GM18858 (cell line): Measurements from ENCODE around the gene ARL5C.
"Not testable (repeated sequence)": the region's sequence is repeated elsewhere in the genome, so short reads cannot be mapped to it uniquely, and the experiment has no call there.

ENCODE experiments used
- ATAC-seq: cut with Tn5 transposase; IDR thresholded peaks from one replicate; pipeline ENCODE4 v1.9.1; 2021; ENCODE audit not compliant: unreplicated experiment

ARL5C gene

DNA sequence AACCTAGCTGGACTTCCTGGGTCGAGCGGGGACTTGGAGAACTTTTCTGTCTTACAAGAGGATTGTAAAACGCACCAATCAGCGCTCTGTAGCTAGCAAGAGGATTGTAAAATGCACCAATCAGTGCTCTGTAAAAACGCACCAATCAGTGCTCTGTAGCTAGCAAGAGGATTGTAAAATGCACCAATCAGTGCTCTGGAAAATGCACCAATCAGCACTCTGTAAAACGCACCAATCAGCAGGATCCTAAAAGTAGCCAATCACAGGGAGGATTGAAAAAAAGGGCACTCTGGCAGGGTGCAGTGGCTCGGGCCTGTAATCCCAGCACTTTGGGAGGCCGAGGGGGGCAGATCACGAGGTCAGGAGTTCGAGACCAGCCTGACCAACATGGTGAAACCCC, 2.5 kb upstream of the ARL5C start:
- ATAC-seq = not testable (repeated sequence)

DNA sequence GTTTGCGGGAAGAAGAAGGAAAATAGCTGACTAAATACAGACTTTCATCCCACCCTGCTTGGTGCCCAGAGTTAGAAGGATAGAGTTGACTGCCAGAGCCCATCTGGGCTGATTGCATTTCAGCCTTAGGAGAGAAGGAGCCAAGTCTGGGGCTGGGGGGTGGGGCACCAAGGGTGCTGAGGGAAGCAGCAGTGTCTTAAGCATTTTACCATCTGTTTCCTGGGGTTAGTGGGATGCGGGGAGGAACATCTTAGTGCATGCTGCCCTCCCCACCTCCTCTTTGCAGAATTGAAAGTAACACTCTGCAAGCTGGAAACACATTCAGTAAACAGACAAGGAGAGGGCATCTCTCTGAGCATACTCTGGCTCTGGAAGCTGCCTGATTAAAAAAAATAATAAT, 1.5 kb upstream of the ARL5C start:
- ATAC-seq = no peak

DNA sequence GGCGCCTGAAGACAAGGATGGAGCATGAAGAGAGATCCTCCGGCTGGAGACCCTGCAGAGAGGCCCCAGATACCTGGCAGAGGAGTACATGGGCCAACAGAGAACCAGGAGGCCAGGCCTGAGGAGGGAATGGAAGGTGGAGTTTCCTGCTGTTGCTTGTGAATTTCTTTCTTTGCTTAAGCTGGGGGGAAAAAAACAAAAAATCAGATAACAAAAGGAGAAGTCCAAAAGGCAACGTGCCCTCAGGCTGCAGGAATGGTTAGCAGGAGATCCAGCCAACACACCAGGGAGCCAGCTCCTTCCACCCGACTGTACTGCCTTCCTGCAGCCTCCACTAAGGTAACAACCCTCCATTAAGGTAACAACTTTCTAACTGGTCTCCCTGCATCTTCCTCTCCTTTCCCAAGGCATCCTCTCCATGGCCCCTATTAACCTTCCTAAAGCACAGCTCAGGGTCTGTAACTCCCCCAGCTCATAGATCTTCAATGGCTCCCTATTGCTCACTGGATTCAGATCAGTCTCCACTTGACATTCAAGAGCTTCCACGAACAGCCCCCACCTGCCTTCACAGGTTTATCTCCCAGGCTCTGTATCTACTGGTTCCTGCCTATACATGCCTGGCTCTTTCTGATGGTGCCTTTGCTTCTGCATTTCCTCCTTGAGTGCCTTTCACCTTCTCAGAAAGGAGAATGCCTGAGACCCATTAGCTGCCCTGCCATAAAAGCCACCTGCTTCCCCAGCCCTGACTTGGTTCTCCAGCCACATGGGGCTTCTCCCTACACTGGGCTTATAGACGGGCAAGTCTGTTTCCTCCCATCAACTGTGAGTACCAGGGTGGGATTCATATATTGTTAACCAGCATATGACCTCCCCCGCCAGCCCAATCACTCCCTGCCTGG, 725 bp upstream of the ARL5C start:
- ATAC-seq = no peak

DNA sequence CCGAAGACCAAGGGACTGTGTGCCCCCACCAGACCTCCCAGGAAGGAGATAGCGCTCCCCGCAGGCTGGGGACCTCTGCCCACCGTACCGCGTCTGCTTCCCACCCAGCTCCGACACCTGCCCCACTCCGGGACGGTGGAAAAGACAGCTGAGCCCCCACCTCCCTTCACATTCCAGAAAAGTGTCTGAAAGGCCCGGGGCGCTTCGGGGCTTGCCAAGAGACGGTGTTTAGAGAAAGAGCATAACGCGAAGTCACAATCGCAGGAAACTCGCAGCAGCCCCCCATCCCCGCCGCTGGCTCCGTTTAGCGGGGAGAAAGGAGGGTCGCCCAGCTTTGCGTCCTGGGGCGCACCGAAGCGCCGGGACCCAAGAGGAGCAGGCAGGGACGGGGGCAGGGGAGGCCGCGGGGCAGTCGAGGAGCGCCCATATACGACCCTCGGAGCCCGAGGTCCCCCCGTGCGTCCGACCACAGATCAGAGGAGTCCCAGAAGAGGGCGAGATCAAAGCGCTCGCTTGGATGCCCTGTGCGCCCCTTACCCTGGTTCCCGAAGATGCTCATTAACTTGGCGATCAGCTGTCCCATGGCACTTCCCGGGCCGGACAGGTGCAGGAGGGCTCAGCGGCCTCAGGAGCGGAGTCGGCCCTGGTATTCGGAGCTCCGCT, 652 bp downstream of the ARL5C start:
- ATAC-seq = no peak

DNA sequence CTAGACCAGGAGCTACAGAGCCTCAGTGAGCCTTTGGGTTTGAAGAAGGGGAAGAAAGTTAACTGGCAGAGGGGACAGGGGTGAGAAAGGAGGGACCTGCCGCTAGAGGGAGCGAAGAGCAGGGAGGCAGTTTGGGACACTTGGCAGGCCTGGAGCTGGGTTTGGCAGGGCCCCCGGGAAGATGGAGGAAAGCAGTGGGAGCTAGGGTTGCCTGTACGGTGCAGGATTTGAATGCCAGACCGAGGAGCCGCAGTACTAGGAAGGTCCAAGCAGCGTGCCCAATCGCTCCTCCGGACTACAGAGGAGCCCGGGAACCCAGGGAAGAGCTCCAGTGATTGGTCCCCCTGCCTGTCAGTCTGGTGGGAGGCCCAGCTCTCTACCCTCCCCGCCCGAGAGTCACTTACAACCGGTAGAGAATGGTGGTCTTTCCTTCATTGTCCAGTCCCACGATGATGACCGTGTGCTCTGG, 1.3 kb downstream of the ARL5C start:
- ATAC-seq = no peak

DNA sequence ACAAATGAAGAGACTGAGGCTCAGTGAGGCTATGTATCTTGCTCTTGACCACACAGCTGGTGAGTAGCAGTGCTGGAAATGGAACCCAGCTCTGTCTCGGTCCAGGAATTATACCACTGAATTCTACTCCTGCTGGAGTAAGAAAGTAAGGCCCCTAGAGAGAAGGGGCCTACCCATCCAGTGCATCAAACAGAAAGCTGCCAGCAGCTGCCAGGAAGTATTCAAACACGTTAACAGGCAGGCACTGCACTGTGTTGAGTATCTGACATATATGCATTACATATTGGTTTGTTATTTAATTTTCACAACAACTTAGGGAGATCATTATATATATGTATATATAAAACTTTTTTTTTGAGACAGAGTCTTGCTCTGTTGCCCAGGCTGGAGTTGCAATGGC, 4.0 kb downstream of the ARL5C start:
- no peak for ATAC-seq

DNA sequence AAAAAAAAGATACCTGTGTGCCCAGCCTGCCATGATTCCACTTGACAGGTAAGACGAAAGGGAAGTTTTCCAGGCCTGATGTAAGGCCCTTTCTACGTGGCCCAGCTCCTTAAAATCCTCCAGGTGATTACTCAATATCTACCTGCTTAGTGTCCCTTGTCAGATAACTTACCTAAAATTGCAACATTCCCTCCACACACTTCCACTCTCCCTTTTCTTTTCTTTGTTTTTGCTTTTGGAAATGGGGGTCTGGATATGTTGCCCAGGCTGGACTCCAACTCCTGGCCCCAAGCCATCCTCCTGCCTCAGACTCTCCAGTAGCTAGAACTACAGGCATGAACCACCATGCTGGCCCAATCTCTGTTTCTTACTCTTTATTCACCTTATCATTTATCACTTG, 7.3 kb downstream of the ARL5C start:
- no peak for ATAC-seq

DNA sequence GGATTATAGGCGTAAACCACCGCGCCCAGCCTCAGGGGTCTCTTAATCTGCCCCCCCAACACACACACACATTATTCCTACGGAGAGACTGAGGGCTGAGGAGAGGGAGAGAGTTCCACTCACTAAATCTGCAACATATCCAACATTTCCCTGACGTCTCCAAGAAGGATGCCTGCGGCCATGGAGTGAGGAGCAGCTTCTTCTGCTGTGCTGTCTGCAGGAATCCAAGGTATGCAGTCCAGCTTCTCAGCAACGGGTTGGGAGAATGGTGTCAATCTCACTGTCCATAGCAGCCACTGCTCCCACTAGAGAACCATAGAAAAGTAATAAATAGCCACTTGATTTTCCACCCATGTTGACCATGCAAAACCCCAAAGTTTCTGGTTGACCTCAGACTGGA, 9.5 kb downstream of the ARL5C start:
- ATAC-seq = no peak

DNA sequence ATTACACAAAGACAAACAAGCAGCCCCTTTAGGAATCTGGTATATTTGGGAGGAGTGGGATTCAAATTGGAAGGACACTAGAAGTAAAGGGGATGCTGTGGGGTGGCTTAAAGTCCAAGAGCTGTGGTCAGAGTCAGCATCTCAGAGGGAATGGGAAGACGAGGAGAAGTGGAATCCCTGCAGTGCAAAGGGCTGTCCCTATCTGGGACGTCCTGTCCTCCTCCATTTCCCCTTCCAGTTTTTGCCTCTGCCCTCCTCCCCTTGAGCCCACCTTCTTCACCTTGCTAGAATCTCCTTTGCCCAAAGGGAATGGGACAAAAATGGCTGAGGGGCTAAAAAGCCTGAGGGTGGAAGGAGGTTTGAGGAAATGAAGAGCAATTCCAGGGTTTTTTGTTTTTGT, 10.3 kb downstream of the ARL5C start:
- no peak for ATAC-seq

DNA sequence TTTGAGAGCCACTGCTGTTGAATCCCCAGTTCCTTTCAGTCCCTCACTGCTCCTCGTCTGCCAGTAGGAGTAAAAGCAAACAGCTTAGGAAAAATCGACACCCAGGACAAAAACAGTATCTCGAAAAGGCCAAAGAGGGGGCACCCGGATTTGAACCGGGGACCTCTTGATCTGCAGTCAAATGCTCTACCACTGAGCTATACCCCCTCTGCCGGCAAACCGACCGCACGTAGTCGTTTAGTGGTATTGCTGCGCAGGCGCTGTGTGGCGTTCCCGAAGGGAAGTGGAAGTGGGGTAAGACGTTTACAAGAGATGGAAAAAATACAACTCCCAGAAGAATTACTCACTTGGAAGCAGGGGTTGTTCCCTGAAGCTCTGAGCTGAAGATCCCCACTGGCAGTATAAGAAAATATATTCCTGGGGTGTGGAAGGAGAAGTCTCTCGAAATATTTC, 12.3 kb downstream of the ARL5C start:
- no peak for ATAC-seq

DNA sequence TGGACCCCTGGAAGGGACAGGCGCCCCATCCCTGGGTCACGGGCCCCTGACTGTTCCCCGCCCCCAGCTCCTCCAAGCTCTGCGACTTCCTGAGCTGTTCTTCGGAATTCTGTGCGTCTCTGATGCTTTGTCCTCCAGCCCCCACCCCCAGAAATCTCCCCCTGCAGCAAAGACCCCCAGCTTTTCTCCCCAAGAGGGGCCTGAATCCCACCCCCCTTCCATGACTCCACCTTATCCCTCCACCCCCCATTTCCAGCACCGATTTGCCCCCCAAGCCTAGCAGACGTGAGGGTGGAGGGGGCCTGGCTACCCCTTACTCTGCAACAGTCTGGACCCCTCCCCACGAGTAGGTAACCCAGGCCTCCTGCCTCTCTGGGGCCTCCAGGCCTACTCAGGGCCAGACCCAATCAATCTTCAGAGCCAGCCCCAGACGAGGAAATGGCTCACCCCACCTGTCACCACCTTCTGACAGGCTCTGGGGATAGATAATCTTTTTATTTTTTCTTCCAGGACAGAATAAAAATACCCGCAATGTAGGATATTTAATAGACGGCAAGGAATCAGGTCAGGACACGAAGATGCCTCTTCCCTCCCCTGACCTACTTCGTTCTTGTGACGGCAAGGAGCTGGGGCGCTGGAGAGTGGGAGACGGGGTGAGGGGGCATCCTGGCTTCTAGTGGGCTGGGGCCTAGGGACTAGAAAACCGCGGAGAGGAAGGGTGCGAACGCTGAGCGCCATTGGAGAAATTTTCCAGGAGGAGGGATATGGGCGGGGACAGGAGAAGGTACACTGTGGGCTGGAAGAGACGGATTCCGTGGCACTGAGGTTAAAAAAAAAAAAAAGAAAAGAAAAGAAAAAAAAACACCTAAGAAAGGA, 13.8 kb downstream of the ARL5C start:
- ATAC-seq = no peak

DNA sequence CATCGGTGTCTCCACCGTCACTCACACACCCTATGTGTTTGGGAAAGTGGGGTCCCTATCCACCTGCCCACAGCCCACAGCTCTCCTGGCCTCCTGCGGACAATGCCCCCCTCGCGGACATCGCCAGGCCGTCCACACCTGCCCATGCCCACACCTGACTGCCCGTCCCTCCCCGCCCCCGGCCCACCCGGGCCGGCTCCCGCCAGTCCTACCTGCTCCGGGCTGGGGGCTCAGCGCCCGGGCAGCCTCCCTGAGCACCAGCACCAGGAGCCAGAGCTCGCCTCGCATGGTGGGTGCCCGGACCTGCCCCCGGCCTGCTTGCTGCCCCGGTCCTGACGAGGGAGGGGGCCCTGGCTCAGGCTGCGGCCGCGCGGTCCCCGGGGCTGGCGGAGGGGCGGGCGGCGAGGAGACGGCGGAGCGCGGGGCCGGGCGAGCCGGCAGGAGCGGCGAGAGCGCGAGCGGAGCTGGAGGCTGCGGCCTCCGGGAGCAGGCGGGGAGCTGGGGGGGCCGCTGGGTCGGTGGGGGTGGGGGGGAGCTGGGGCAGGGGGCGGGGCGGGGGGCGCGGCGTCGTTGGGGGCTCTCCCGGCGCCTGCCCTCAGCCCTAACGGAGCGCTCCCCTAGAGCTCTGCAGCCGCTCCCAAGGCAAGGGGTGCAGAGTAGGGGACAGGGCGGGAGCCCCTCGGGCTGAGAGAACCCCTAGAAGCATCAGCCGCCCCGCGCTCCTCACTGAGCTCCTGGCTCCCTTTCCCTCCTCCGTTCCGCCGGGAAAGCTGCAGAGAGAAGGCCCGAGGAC, 14.6 kb downstream of the ARL5C start, which contains the start of gene PLXDC1:
Gene PLXDC1 (minus strand): TSS at position 488 of the 793 bp plus-strand sequence. CDS start 200 bp downstream, at position 288.
- ATAC-seq = no peak

DNA sequence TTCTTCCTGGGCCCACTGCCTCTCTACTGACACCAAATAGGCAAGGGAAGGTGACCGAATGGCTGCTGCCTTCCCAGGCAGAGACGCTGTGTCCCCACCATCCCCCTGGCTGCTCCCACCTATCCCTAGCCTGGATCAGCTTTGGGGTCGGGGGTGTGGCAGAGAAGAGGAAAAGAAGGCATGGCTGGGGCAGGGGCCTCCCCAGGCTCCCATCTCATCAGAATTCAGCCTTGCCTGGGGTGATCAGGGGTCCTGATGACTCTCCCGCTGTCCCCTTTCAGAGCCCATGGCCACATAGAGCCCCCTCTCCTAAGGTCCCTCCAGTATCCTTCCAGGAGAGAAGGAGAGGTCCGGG, 15.2 kb downstream of the ARL5C start:
- ATAC-seq = no peak

DNA sequence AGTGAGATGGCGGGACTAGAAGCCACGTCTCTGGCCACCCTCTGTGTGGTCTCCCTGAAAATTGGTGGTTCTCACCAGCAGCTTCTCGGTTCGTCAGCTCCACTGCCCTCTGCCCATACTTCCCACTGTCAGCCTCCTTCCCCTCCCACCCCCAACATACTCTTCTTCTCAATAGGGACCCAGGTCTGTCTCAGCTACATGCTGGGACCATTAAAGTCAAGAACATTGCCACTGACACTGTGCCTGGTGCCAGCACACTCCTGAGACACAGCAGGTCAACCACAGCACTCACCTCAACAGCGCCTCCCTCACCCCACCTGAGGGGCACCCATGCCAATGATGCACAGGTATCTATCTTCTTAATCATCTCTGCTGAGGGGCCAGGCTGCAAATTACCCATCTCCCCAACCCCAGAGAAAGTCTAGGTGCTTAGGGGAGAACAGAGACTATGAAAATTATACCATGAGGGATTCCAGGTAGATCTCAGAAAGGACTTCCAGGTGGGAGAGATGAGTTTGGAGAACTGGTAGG, 15.8 kb downstream of the ARL5C start:
- no peak for ATAC-seq

DNA sequence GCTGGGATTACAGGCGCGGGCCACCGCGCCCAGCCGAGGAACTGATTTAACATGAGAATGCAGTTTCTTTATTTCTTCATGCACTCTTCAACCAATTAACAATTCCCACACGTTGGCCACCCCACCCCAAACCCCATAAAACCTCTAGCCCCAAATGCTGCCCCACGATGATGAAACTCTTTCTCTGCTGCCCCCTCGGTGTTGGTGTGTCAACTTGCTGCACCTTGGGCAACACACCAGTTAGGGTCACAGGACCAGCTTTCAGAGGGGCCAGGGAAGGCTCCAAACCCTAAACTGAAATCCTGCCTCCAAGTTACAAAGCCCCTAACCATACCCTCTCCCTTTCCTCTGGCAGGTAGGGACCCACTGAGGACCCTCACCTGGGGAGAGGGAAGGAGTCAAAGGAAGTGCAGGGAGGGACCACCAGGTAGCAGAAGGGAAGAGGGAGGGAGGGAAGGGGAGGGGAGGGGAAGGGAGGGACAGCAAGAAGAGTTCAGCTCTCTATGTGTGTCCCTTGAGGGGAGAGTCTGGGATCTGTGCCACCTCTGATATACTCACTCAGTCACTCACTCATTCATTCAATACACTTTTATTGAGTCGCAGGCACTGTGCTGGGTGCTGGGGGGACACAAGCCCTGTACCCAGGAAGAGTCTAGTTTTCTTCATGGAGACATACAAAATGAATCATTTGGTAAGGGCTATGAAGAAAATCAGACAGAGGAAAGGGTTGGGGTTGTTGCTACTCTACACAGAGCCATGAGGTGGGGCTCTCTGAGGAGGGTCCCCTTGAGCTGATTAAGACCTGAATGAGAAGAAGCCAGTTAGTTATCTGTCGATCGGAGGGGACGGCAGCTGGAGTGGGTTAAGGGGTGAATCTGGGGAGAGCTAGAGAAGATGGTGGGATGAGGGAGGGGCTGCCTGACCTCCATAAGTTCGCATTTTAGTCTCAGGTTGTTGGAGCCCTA, 18.5 kb downstream of the ARL5C start:
- no peak for ATAC-seq

DNA sequence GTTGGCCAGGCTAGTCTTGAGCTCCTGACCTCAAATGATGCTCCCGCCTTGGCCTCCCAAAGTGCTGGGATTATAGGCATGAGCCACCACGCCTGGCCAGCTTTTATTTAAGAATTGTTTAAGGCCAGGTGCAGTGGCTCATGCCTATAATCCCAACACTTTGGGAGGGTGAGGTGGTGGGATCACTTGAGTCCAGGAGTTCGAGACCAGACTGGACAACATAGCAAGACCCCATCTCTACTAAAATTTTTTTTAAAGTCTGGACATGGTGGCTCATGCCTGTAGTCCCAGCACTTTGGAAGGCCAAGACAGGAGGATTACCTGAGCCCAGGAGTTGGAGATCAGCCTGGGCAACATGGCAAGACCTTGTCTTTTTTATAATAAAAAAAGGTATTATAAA, 19.7 kb downstream of the ARL5C start:
- ATAC-seq = no peak

DNA sequence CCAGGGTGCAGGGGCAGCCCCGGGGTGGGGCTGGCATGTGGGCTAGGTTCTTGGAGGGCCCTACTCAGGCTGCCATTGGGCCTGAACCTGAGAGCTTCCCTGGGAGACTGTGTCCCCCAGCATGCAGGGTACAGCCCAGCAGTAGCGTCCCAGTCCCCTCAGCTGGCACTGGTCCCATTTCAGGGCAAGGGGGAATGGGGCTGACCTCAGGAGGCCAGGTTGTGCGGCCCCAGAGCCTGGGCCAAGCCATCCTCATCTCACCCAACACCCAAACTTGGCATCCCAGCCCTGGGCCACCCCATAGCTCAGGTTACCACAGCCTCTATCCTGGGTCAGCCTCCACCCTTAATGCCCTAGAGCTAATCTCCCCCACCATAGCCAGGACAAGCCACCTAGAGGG, 20.8 kb downstream of the ARL5C start:
- no peak for ATAC-seq

DNA sequence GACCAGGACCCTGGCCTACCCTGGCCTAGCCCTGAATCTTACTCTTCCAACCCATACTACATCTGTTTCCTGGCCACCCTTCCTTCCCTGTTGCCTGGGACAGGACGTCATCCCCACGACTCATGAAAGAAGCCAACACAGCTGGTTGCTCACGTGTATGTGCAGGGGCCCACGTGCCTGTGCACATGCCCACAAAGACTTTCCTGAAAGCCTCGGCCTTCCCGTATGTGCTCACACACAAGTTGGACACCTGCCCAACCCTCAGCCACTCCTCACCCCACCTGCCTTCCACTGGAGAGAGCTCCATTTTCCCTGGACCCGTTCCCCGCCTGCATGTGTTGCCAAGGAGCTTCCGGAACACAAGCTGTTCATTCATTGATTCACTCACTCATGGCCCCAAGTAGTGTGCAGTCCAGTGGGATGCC, 21.5 kb downstream of the ARL5C start:
- ATAC-seq = no peak

DNA sequence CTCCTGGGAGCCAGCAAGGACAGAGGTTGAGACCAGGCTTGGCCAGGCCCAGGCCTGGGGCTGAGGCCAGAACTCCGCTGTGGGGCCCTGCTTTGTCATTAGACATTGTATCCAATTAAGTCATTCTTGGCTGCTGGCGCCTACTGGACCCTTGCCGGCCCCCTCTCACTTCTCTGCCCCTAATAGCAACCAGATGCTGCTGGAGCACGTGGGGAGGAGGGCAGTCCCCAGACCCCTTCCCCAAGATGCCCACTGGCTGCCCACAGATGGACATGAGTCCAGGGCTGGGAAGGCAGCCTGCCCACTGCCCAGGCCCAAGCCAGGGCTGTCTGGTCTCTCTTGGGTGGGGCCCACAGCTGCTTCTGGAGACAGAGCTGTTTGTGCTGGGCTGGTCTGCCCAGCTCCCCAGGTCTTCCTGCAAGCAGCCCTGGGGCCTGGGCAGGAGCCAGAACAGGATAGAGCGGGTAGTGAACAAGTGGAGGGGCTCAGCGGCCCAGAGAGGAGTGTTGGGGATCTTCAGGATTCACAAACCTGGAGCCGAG, 22.3 kb downstream of the ARL5C start:
- no peak for ATAC-seq
